Endothelial cell of umbilical vein (primary cell): ENCODE data around the gene KCNH5. TPM values are rescaled to one million over a fixed set of nuclear protein-coding genes. Genes with fewer than 3 reads are reported as not detected.

Experiments used
- BruUV-seq: library from RNA; stranded (reverse); fragments of 400-500 nt; replicated peaks from 2 replicates; lab custom pipeline; 2021; lab: Mats Ljungman, UMichigan
- CTCF ChIA-PET: fragments of 300-600, 350-600 bp; sonication (Branson Sonifier 250); formaldehyde crosslinking; loops from one replicate; lab custom pipeline; 2021; ENCODE audit warnings: antibody characterized with exemption, inconsistent platforms; lab: Charles Lee
- POLR2A ChIA-PET: fragments of 300-600, 350-600 bp; sonication (Branson Sonifier 250); formaldehyde crosslinking; loops from one replicate; lab custom pipeline; 2021; ENCODE audit warnings: antibody characterized with exemption, inconsistent platforms; lab: Charles Lee
- DNase-seq: peaks from one replicate; pipeline ENCODE4 v3.0.0-alpha.2; 2011; ENCODE audit warnings: low read depth, low spot score
- FAIRE-seq: peaks from 2 replicates; lab custom pipeline; 2011; peaks lifted over from hg19 to GRCh38; lab: Jason Lieb, UNC
- H2AFZ ChIP-seq: 2 replicates; pipeline ENCODE4 v1.6.0; 2012; ENCODE audit warnings: low read depth, low read length, control low read depth, inconsistent platforms
- H3K27ac ChIP-seq: 2 replicates; pipeline ENCODE4 v1.5.1; 2011; ENCODE audit warnings: low read depth, mild to moderate bottlenecking, control low read depth, low read length, moderate library complexity; ENCODE audit not compliant: insufficient read depth
- H3K27me3 ChIP-seq, 2 experiments: 2 replicates each; pipeline versions ENCODE4 v1.6.0 to v1.6.1; 2011; ENCODE audit warnings: low read length in 2 of 2, mixed read lengths in 1 of 2; ENCODE audit not compliant: control insufficient read depth in 2 of 2, insufficient read depth in 2 of 2
- H3K36me3 ChIP-seq, 2 experiments: 2 replicates in 1 of 2; 3 replicates in 1 of 2; pipeline ENCODE4 v1.5.1; 2011; ENCODE audit warnings: low read length in 2 of 2, mild to moderate bottlenecking in 1 of 2, moderate library complexity in 1 of 2; ENCODE audit not compliant: control insufficient read depth in 2 of 2, insufficient read depth in 2 of 2; ENCODE audit errors: extremely low read depth in 1 of 2
- H3K4me1 ChIP-seq: 3 replicates; pipeline ENCODE4 v1.5.1; 2011; ENCODE audit warnings: mild to moderate bottlenecking, low read length; ENCODE audit not compliant: control insufficient read depth, insufficient read depth; ENCODE audit errors: extremely low read depth
- H3K4me2 ChIP-seq: 2 replicates; pipeline ENCODE4 v1.6.1; 2011; ENCODE audit warnings: low read length, control low read depth, mixed read lengths; ENCODE audit not compliant: insufficient read depth
- H3K4me3 ChIP-seq, 3 experiments: fragments of 200-600 bp in 1 of 3; sonication (generic), shearing (Covaris generic) in 1 of 3; replicated peaks in 1 of 3; 2 replicates each; pipeline ENCODE4 v1.5.1; 2011 to 2016; ENCODE audit warnings: control low read depth in 3 of 3, low read length in 3 of 3, mild to moderate bottlenecking in 2 of 3, inconsistent platforms in 1 of 3, low read depth in 1 of 3, moderate library complexity in 1 of 3; ENCODE audit not compliant: insufficient read depth in 1 of 3
- H3K79me2 ChIP-seq: 2 replicates; pipeline ENCODE4 v1.6.0; 2012; ENCODE audit warnings: low read length, inconsistent platforms; ENCODE audit not compliant: control insufficient read depth, insufficient read depth
- H3K9ac ChIP-seq: replicated peaks from 2 replicates; pipeline ENCODE3; 2011; ENCODE audit warnings: low read length, control low read depth; ENCODE audit not compliant: insufficient read depth; ENCODE audit errors: extremely low read depth
- H3K9me1 ChIP-seq: replicated peaks from 3 replicates; pipeline ENCODE4 v1.6.0; 2011; ENCODE audit warnings: mild to moderate bottlenecking, low read length; ENCODE audit not compliant: control insufficient read depth, insufficient read depth; ENCODE audit errors: extremely low read depth
- H3K9me3 ChIP-seq: replicated peaks from 2 replicates; pipeline ENCODE4 v1.5.1; 2012; ENCODE audit warnings: low read length, inconsistent platforms; ENCODE audit not compliant: control insufficient read depth, insufficient read depth
- H4K20me1 ChIP-seq: replicated peaks from 2 replicates; pipeline ENCODE3; 2011; ENCODE audit warnings: mild to moderate bottlenecking, low read length; ENCODE audit not compliant: control insufficient read depth, insufficient read depth; ENCODE audit errors: extremely low read depth
- EZH2 ChIP-seq: IDR thresholded peaks from 2 replicates; pipeline ENCODE4 v1.6.1; 2012; ENCODE audit warnings: borderline replicate concordance, low read depth, mild to moderate bottlenecking, moderate library complexity, low read length, inconsistent platforms; ENCODE audit not compliant: severe bottlenecking
- FOS ChIP-seq: IDR thresholded peaks from 2 replicates; pipeline ENCODE4 v1.6.1; 2011; ENCODE audit warnings: mild to moderate bottlenecking, low read length, moderate library complexity, borderline replicate concordance; ENCODE audit not compliant: insufficient read depth
- GATA2 ChIP-seq: IDR thresholded peaks from 2 replicates; pipeline ENCODE4 v1.7.0; 2011; ENCODE audit warnings: low read depth, mild to moderate bottlenecking, moderate library complexity, mixed read lengths, low read length; ENCODE audit not compliant: insufficient read length, insufficient read depth
- JUN ChIP-seq: IDR thresholded peaks from 2 replicates; pipeline ENCODE4 v1.6.1; 2011; ENCODE audit warnings: borderline replicate concordance, low read depth; ENCODE audit not compliant: insufficient read length, insufficient read depth
- MAX ChIP-seq: IDR thresholded peaks from 2 replicates; pipeline ENCODE4 v1.6.1; 2011; ENCODE audit not compliant: insufficient read depth, insufficient read length
- MYC ChIP-seq: IDR thresholded peaks from one replicate; pipeline ENCODE4 v1.6.1; 2011; ENCODE audit warnings: mild to moderate bottlenecking, low read depth, low read length
- POLR2A ChIP-seq: IDR thresholded peaks from 2 replicates; pipeline ENCODE4 v1.6.1; 2012; ENCODE audit warnings: low read depth, mild to moderate bottlenecking, control low read depth, low read length
- POLR2AphosphoS5 ChIP-seq: IDR thresholded peaks from 2 replicates; pipeline ENCODE4 v1.6.1; 2012; ENCODE audit warnings: low read depth, mild to moderate bottlenecking, control low read depth, low read length, moderate library complexity; ENCODE audit not compliant: insufficient read depth
- dilution Hi-C: fragments of 300-500 bp; cut with MboI; formaldehyde crosslinking; loops from one replicate; pipeline ENCODE4 v1.15.0; 2019; ENCODE audit warnings: low sequenced_read_pairs; ENCODE audit not compliant: extremely low pct_ligation_motif_present
- intact Hi-C: fragments of 100-400 bp; cut with micrococcal nuclease; formaldehyde crosslinking; loops from one replicate; pipeline ENCODE4 v1.10.0; 2022
- polyA plus RNA-seq, 4 experiments: library from polyadenylated mRNA; depleted of rRNA in 3 of 4; stranded (reverse) in 3 of 4; unstranded in 1 of 4; fragments of >200 nt; gene quantifications; 2 replicates each; pipeline versions ENCODE4 v1.2.1 to v1.2.3, GENCODE V29; 2011 to 2012; ENCODE audit warnings: missing spikeins in 1 of 4
- total RNA-seq: library from RNA; stranded (reverse); gene quantifications from 2 replicates; pipeline ENCODE4 v1.2.3, GENCODE V29; 2021
- TF ChIP-seq, protein P1 (sequence below), 2 donors: IDR thresholded peaks; 1 replicate in 1 of 2; 2 replicates in 1 of 2; pipeline ENCODE4 v1.5.1; 2011; ENCODE audit warnings: low read length in 2 of 2, mild to moderate bottlenecking in 2 of 2, moderate library complexity in 2 of 2, control low read depth in 1 of 2, inconsistent platforms in 1 of 2, low read depth in 1 of 2; ENCODE audit not compliant: insufficient read depth in 1 of 2; ENCODE audit errors: extremely low read depth in 1 of 2

KCNH5 gene
- total and polyA plus RNA-seq, 2 donors (not counting 3 experiments of a cell fraction or from before 2014, with no cell fraction given) = not detected

DNA sequence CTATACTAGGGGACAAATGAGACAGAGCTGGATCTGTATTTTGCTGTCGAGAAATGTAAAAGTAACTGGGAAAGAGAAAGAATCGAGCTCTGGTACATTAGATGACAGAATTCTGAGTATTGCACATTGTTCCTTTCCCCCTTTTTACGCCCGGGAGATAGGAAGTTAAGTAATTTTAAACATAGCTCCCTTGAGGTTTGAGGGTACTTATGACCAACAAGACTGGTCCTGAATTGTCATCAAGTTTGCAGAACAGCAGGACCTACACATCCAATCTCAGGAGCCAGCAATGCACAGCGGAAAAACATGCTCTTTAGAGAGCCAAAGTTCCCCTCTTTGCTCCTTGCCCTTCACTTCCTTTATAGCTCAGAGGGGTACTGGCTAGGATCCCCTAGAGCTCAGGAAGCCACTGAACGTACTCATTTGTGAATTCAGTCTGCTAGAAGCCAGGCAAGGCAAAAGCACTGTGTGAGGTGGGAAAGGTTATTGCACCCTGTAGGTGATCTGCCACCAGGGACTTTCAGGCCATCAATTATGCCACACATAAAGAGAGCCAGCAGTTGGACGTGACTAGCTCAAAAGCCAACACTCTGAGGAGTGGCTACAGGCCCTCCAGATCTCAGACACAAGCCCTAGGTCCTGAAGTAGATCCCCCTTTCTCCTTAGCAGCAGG is 333.8 kb downstream of the KCNH5 start:
- FAIRE-seq (no peak), DNase-seq (no peak)
- no peak overlapping the region for H3K4me2 ChIP-seq
- no peaks in the 10 kb centered on the region for H3K4me1 ChIP-seq
- H3K9me3 ChIP-seq = no peaks in the 10 kb centered on the region
- no peaks in the 10 kb centered on the region for H3K79me2 ChIP-seq
- no peaks in the 10 kb centered on the region for H3K27me3 ChIP-seq
- ChIA-PET POLR2A (no interaction called here), CTCF (no interaction called here)
- no peaks in the 10 kb centered on the region for H3K36me3 ChIP-seq
- H4K20me1 ChIP-seq = no peaks in the 10 kb centered on the region
- no peak overlapping the region for H3K27ac ChIP-seq
- no peak overlapping the region for H3K4me3 ChIP-seq
- TF ChIP-seq POLR2AphosphoS5 (no peak), EZH2 (no peak), JUN (no peak), GATA2 (no peak), POLR2A (no peak), FOS (no peak), MAX (no peak), MYC (no peak)
- TF ChIP-seq, protein P1, sequence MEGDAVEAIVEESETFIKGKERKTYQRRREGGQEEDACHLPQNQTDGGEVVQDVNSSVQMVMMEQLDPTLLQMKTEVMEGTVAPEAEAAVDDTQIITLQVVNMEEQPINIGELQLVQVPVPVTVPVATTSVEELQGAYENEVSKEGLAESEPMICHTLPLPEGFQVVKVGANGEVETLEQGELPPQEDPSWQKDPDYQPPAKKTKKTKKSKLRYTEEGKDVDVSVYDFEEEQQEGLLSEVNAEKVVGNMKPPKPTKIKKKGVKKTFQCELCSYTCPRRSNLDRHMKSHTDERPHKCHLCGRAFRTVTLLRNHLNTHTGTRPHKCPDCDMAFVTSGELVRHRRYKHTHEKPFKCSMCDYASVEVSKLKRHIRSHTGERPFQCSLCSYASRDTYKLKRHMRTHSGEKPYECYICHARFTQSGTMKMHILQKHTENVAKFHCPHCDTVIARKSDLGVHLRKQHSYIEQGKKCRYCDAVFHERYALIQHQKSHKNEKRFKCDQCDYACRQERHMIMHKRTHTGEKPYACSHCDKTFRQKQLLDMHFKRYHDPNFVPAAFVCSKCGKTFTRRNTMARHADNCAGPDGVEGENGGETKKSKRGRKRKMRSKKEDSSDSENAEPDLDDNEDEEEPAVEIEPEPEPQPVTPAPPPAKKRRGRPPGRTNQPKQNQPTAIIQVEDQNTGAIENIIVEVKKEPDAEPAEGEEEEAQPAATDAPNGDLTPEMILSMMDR (IDR thresholded peaks at IDR 0.05; ENCODE audit: extremely low read depth in 1 of 2, insufficient read depth in 1 of 2, low read depth in 1 of 2, low read length in 2 of 2) = no peak
- intact Hi-C loops (no loop called here), dilution Hi-C loops (no loop called here)
- no peaks in the 10 kb centered on the region for H3K9me1 ChIP-seq
- H2AFZ ChIP-seq = no peak overlapping the region
- H3K9ac ChIP-seq = no peak overlapping the region
- BruUV-seq = no TSS peak
